Measurements from ENCODE around the gene CEACAM5. TPM values are rescaled to one million over a fixed set of nuclear protein-coding genes. Genes with fewer than 3 reads are reported as not detected.

Gene CEACAM5
- total RNA-seq, 4 donors from 2014 or later: 86.4 to 374 (median 293) TPM

DNA sequence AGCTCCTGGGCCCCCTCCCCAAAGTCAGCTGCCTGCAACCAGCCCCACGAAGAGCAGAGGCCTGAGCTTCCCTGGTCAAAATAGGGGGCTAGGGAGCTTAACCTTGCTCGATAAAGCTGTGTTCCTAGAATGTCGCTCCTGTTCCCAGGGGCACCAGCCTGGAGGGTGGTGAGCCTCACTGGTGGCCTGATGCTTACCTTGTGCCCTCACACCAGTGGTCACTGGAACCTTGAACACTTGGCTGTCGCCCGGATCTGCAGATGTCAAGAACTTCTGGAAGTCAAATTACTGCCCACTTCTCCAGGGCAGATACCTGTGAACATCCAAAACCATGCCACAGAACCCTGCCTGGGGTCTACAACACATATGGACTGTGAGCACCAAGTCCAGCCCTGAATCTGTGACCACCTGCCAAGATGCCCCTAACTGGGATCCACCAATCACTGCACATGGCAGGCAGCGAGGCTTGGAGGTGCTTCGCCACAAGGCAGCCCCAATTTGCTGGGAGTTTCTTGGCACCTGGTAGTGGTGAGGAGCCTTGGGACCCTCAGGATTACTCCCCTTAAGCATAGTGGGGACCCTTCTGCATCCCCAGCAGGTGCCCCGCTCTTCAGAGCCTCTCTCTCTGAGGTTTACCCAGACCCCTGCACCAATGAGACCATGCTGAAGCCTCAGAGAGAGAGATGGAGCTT, 4.7 kb upstream of the CEACAM5 start:
- no peak overlapping the region for H3K4me3 ChIP-seq
- H3K36me3 ChIP-seq: no peaks in the 10 kb centered on the region
- 65 to 80% methylated on average over 1 to 5 of the region's 8 CpGs for WGBS, 2 donors
- H3K9me3 ChIP-seq: no peaks in the 10 kb centered on the region
- intact Hi-C loops (cut with DNase I): no loop called here
- peaks cover 0 to 8% (median 0%) of the 10 kb centered on the region in 3 donors for H3K4me1 ChIP-seq
- peaks cover 0 to 83% (median 0%) of the 10 kb centered on the region in 4 donors for H3K27me3 ChIP-seq
- no peak for DNase-seq
- TF ChIP-seq, protein P1, sequence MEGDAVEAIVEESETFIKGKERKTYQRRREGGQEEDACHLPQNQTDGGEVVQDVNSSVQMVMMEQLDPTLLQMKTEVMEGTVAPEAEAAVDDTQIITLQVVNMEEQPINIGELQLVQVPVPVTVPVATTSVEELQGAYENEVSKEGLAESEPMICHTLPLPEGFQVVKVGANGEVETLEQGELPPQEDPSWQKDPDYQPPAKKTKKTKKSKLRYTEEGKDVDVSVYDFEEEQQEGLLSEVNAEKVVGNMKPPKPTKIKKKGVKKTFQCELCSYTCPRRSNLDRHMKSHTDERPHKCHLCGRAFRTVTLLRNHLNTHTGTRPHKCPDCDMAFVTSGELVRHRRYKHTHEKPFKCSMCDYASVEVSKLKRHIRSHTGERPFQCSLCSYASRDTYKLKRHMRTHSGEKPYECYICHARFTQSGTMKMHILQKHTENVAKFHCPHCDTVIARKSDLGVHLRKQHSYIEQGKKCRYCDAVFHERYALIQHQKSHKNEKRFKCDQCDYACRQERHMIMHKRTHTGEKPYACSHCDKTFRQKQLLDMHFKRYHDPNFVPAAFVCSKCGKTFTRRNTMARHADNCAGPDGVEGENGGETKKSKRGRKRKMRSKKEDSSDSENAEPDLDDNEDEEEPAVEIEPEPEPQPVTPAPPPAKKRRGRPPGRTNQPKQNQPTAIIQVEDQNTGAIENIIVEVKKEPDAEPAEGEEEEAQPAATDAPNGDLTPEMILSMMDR (IDR thresholded peaks at IDR 0.05): no peak
- TF ChIP-seq POLR2A (IDR thresholded peaks at IDR 0.05): no peak
- H3K27ac ChIP-seq: no peak overlapping the region

DNA sequence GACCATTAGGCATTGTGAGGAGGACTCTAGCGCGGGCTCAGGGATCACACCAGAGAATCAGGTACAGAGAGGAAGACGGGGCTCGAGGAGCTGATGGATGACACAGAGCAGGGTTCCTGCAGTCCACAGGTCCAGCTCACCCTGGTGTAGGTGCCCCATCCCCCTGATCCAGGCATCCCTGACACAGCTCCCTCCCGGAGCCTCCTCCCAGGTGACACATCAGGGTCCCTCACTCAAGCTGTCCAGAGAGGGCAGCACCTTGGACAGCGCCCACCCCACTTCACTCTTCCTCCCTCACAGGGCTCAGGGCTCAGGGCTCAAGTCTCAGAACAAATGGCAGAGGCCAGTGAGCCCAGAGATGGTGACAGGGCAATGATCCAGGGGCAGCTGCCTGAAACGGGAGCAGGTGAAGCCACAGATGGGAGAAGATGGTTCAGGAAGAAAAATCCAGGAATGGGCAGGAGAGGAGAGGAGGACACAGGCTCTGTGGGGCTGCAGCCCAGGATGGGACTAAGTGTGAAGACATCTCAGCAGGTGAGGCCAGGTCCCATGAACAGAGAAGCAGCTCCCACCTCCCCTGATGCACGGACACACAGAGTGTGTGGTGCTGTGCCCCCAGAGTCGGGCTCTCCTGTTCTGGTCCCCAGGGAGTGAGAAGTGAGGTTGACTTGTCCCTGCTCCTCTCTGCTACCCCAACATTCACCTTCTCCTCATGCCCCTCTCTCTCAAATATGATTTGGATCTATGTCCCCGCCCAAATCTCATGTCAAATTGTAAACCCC, 2.8 kb upstream of the CEACAM5 start:
- no peak for DNase-seq
- Histone ChIP-seq H3K4me3 (no peak overlapping the region), H3K9me3 (no peaks in the 10 kb centered on the region), H3K36me3 (no peaks in the 10 kb centered on the region), H3K4me1 (peaks cover 0 to 8% (median 0%) of the 10 kb centered on the region in 3 donors), H3K27ac (no peak overlapping the region), H3K27me3 (peaks cover 0 to 80% (median 0%) of the 10 kb centered on the region in 4 donors)
- no peak for TF ChIP-seq POLR2A (IDR thresholded peaks at IDR 0.05)
- TF ChIP-seq, protein P1 (IDR thresholded peaks at IDR 0.05): no peak
- intact Hi-C loops (cut with DNase I): no loop called here
- WGBS, 2 donors: 32 to 52% methylated on average over 7 to 9 of the region's 10 CpGs

DNA sequence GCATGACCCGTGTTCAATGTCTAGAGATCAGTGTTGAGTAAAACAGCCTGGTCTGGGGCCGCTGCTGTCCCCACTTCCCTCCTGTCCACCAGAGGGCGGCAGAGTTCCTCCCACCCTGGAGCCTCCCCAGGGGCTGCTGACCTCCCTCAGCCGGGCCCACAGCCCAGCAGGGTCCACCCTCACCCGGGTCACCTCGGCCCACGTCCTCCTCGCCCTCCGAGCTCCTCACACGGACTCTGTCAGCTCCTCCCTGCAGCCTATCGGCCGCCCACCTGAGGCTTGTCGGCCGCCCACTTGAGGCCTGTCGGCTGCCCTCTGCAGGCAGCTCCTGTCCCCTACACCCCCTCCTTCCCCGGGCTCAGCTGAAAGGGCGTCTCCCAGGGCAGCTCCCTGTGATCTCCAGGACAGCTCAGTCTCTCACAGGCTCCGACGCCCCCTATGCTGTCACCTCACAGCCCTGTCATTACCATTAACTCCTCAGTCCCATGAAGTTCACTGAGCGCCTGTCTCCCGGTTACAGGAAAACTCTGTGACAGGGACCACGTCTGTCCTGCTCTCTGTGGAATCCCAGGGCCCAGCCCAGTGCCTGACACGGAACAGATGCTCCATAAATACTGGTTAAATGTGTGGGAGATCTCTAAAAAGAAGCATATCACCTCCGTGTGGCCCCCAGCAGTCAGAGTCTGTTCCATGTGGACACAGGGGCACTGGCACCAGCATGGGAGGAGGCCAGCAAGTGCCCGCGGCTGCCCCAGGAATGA, 1.5 kb upstream of the CEACAM5 start:
- Histone ChIP-seq H3K9me3 (no peaks in the 10 kb centered on the region), H3K27ac (peak overlapping the region; percentile 28 to 68 (median 60)), H3K4me3 (peak overlapping the region; percentile 5 to 63 (median 33)), H3K4me1 (peaks cover 0 to 8% (median 0%) of the 10 kb centered on the region in 3 donors), H3K36me3 (no peaks in the 10 kb centered on the region), H3K27me3 (peaks cover 0 to 75% (median 0%) of the 10 kb centered on the region in 4 donors)
- WGBS, 2 donors: 17% methylated on average over 4 to 8 of the region's 26 CpGs
- intact Hi-C loops (cut with DNase I): no loop called here
- no peak for DNase-seq
- TF ChIP-seq, protein P1 (IDR thresholded peaks at IDR 0.05): peak; percentile 62 to 98 (median 90)
- no peak for TF ChIP-seq POLR2A (IDR thresholded peaks at IDR 0.05)

DNA sequence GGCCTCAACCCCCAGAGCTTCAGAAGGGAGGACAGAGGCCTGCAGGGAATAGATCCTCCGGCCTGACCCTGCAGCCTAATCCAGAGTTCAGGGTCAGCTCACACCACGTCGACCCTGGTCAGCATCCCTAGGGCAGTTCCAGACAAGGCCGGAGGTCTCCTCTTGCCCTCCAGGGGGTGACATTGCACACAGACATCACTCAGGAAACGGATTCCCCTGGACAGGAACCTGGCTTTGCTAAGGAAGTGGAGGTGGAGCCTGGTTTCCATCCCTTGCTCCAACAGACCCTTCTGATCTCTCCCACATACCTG, 969 bp upstream of the CEACAM5 start:
- no peaks in the 10 kb centered on the region for H3K9me3 ChIP-seq
- 17 to 40% methylated on average over 1 of the region's 5 CpGs for WGBS, 2 donors
- peaks cover 0 to 78% (median 0%) of the 10 kb centered on the region in 4 donors for H3K27me3 ChIP-seq
- H3K4me3 ChIP-seq: peak overlapping the region in 1 of 4 donors; percentile 41
- intact Hi-C loops (cut with DNase I): no loop called here
- DNase-seq: no peak
- peaks cover 0 to 8% (median 0%) of the 10 kb centered on the region in 3 donors for H3K4me1 ChIP-seq
- H3K36me3 ChIP-seq: no peaks in the 10 kb centered on the region
- TF ChIP-seq, protein P1 (IDR thresholded peaks at IDR 0.05): peak in 1 of 6 experiments; percentile 18
- no peak for TF ChIP-seq POLR2A (IDR thresholded peaks at IDR 0.05)
- peak overlapping the region in 1 of 4 donors; percentile 54 for H3K27ac ChIP-seq

All from esophagus squamous epithelium (tissue), 5 donors.